Lung (tissue), 12 donors: ENCODE data around the gene IQGAP2. TPM values are rescaled to one million over a fixed set of nuclear protein-coding genes. Genes with fewer than 3 reads are reported as not detected.

Source experiments
- ATAC-seq: fragments of 200-7000 bp; cut with Tn5 transposase; one replicate; pipeline ENCODE4 v1.9.1; 2020; ENCODE audit warnings: moderate number of reproducible peaks; ENCODE audit not compliant: insufficient read depth, low FRiP score
- DNase-seq, 3 donors: peaks; one replicate each; pipeline ENCODE4 v3.0.0-alpha.2; 2013 to 2017
- H3K27ac ChIP-seq, 2 donors: one replicate each; pipeline ENCODE4 v1.5.1; 2013; ENCODE audit warnings: mild to moderate bottlenecking in 2 of 2, moderate library complexity in 2 of 2, control low read depth in 1 of 2, inconsistent platforms in 1 of 2, low read depth in 1 of 2, low read length in 1 of 2
- H3K27me3 ChIP-seq, 3 donors: one replicate each; pipeline ENCODE4 v1.5.1; 2013; ENCODE audit warnings: low read length in 2 of 3; ENCODE audit not compliant: control insufficient read depth in 3 of 3, insufficient read depth in 3 of 3
- H3K36me3 ChIP-seq, 4 donors: one replicate each; pipeline ENCODE4 v1.5.1; 2013; ENCODE audit warnings: low read length in 4 of 4, mild to moderate bottlenecking in 1 of 4, moderate library complexity in 1 of 4; ENCODE audit not compliant: control insufficient read depth in 4 of 4, insufficient read depth in 4 of 4
- H3K4me1 ChIP-seq, 5 donors: one replicate each; pipeline ENCODE4 v1.5.1; 2013; ENCODE audit warnings: low read length in 5 of 5, mild to moderate bottlenecking in 2 of 5, moderate library complexity in 1 of 5; ENCODE audit not compliant: control insufficient read depth in 5 of 5, insufficient read depth in 5 of 5
- H3K4me3 ChIP-seq: one replicate; pipeline ENCODE4 v1.5.1; 2013; ENCODE audit warnings: mild to moderate bottlenecking, control low read depth, moderate library complexity
- H3K9ac ChIP-seq, 2 donors: one replicate each; pipeline ENCODE4 v1.5.1; 2013; ENCODE audit warnings: low read length in 2 of 2, control low read depth in 1 of 2; ENCODE audit not compliant: insufficient read depth in 1 of 2
- H3K9me3 ChIP-seq, 4 donors: one replicate each; pipeline ENCODE4 v1.5.1; 2013; ENCODE audit warnings: low read length in 3 of 4, mild to moderate bottlenecking in 1 of 4, moderate library complexity in 1 of 4; ENCODE audit not compliant: control insufficient read depth in 4 of 4, insufficient read depth in 3 of 4
- CTCF ChIP-seq: IDR thresholded peaks from 2 replicates; pipeline ENCODE4 v1.5.1; 2012; ENCODE audit warnings: mild to moderate bottlenecking; ENCODE audit errors: control extremely low read depth, extremely low read depth
- WGBS, 2 donors: extraction: QIAGEN DNeasy Blood & Tissue Kit; methylation state at CpG; one replicate each; pipeline ENCODE4 v1.1.7; 2013; 5-methylcytosine and 5-hydroxymethylcytosine counted together
- polyA plus RNA-seq, 2 donors: library from polyadenylated mRNA; stranded (reverse); fragments of 200-250 nt; gene quantifications; one replicate each; pipeline ENCODE4 v1.2.1, GENCODE V29; 2013
- total RNA-seq, 2 donors: library from RNA; depleted of rRNA in 1 of 2; stranded (reverse); fragments of >200 nt in 1 of 2; gene quantifications; one replicate each; pipeline ENCODE4 v1.2.1, GENCODE V29; 2014 to 2021
- donor health status: control.
- donor health status: control.
- donor health status: Bipolar disorder and iron deficiency.
- donor health status: healthy.
- donor health status: DM: yes; HTN: yes; CAD: no.

The IQGAP2 gene
- total and polyA plus RNA-seq, 4 donors, result 6.0 to 33.6 (median 13.7) TPM

GRCh38 chr5:76475385-76475784, 72.3 kb downstream of the IQGAP2 start:
- no peak overlapping the region for H3K9ac ChIP-seq
- no peaks in the 10 kb centered on the region for H3K9me3 ChIP-seq
- 89 to 93% methylated on average over 3 of the region's 3 CpGs for WGBS, 2 donors
- H3K4me3 ChIP-seq, result no peak overlapping the region
- peaks cover 0 to 2% (median 0%) of the 10 kb centered on the region in 5 donors for H3K4me1 ChIP-seq
- TF ChIP-seq CTCF, result no peak
- H3K36me3 ChIP-seq, result no peaks in the 10 kb centered on the region
- no peaks in the 10 kb centered on the region for H3K27me3 ChIP-seq
- no peak overlapping the region for H3K27ac ChIP-seq
- no peak for DNase-seq
- no peak for ATAC-seq

GRCh38 chr5:76475936-76476335, 72.9 kb downstream of the IQGAP2 start:
- ATAC-seq (no peak), DNase-seq (no peak)
- Histone ChIP-seq H3K36me3 (no peaks in the 10 kb centered on the region), H3K9me3 (no peaks in the 10 kb centered on the region), H3K27me3 (no peaks in the 10 kb centered on the region), H3K4me3 (no peak overlapping the region), H3K4me1 (peaks cover 0 to 2% (median 0%) of the 10 kb centered on the region in 5 donors), H3K27ac (no peak overlapping the region), H3K9ac (no peak overlapping the region)
- 82 to 89% methylated on average over 2 of the region's 2 CpGs for WGBS, 2 donors
- TF ChIP-seq CTCF, result no peak

GRCh38 chr5:76476474-76477038, 73.5 kb downstream of the IQGAP2 start:
- Histone ChIP-seq H3K9ac (no peak overlapping the region), H3K4me1 (peaks cover 0 to 2% (median 0%) of the 10 kb centered on the region in 5 donors), H3K4me3 (no peak overlapping the region), H3K27me3 (no peaks in the 10 kb centered on the region), H3K9me3 (no peaks in the 10 kb centered on the region), H3K27ac (no peak overlapping the region), H3K36me3 (no peaks in the 10 kb centered on the region)
- no peak for TF ChIP-seq CTCF
- no peak for DNase-seq
- ATAC-seq, result no peak
- WGBS, 2 donors, result 75 to 84% methylated on average over 3 of the region's 3 CpGs

GRCh38 chr5:76477061-76477460, 74.0 kb downstream of the IQGAP2 start:
- ATAC-seq, result no peak
- no peak for DNase-seq
- WGBS, 2 donors, result 97 to 98% methylated on average over 2 of the region's 2 CpGs
- Histone ChIP-seq H3K36me3 (no peaks in the 10 kb centered on the region), H3K27ac (no peak overlapping the region), H3K4me3 (no peak overlapping the region), H3K27me3 (no peaks in the 10 kb centered on the region), H3K4me1 (peaks cover 0 to 2% (median 0%) of the 10 kb centered on the region in 5 donors), H3K9ac (no peak overlapping the region), H3K9me3 (no peaks in the 10 kb centered on the region)
- TF ChIP-seq CTCF, result no peak
